Muscle of back (tissue), 11 donors: ENCODE results near the gene RAB15. TPM values are rescaled to one million over a fixed set of nuclear protein-coding genes. Genes with fewer than 3 reads are reported as not detected.
"Not testable (repeated sequence)": the region's sequence is repeated elsewhere in the genome, so short reads cannot be mapped to it uniquely, and the experiment has no call there.

Experiments used
- DNase-seq, 3 donors: peaks; one replicate each; pipeline versions ENCODE4 v3.0.0 to v3.0.0-alpha.2; 2013
- polyA plus RNA-seq, 10 donors: library from polyadenylated mRNA; unstranded; fragments of 120-200 nt; gene quantifications; one replicate each; pipeline ENCODE4 v1.2.1, GENCODE V29; 2013; ENCODE audit not compliant: insufficient read length in 10 of 10

RAB15 gene
- polyA plus RNA-seq, 10 donors: 22.1 to 38.9 (median 25.6) TPM

GRCh38 chr14:64913477-64913876 lies 58.7 kb downstream of the RAB15 start:
- DNase-seq: not testable (repeated sequence)

- no peak for DNase-seq
Observed at GRCh38 chr14:64912261-64912660, 59.9 kb downstream of the RAB15 start.

GRCh38 chr14:64910847-64911495 lies 61.2 kb downstream of the RAB15 start:
- DNase-seq: no peak

GRCh38 chr14:64906022-64906421 lies 66.1 kb downstream of the RAB15 start:
- DNase-seq: no peak

GRCh38 chr14:64899958-64900357 lies 72.2 kb downstream of the RAB15 start:
- no peak for DNase-seq

Other genes with a start within 250 kb of the RAB15 start
- gene SPTB, start 92.4 kb downstream of the RAB15 start, polyA plus RNA-seq: 100 to 1,000 TPM in 9 of 10 donors, 10 to 100 TPM in 1; 70.0 to 175 (median 145) TPM
- 10 to 100 TPM; 36.8 to 47.0 (median 41.9) TPM for gene CHURC1, start 57.9 kb downstream of the RAB15 start, polyA plus RNA-seq
- gene GPX2, start 29.6 kb downstream of the RAB15 start, polyA plus RNA-seq: under 1 TPM in 8 of 10 donors, not detected in 2; 0.16 to 0.47 (median 0.32) TPM
- gene FNTB, start 14.6 kb upstream of the RAB15 start, polyA plus RNA-seq: 10 to 100 TPM; 15.2 to 26.5 (median 19.6) TPM
- 10 to 100 TPM; 30.7 to 45.4 (median 34.8) TPM for gene MAX, start 130.2 kb upstream of the RAB15 start, polyA plus RNA-seq